GM23338 (cell line): ENCODE measurements around the gene PLEKHA8. TPM values are rescaled to one million over a fixed set of nuclear protein-coding genes. Genes with fewer than 3 reads are reported as not detected.

Experiments
- ATAC-seq: fragments of 200-7000 bp; cut with Tn5 transposase; 3 replicates; pipeline ENCODE4 v1.9.1; 2020
- DNase-seq: peaks from one replicate; pipeline ENCODE4 v3.0.0-alpha.2; 2015; ENCODE audit warnings: low spot score
- H2AFZ ChIP-seq: fragments of 200-600 bp; sonication (generic); 2 replicates; pipeline ENCODE4 v1.8.0; 2016; ENCODE audit warnings: antibody characterized with exemption, mild to moderate bottlenecking, moderate library complexity
- H3F3A ChIP-seq: fragments of 200-600 bp; sonication (generic); replicated peaks from 2 replicates; pipeline ENCODE4 v1.8.0; 2017; ENCODE audit warnings: antibody characterized with exemption, mixed run types, low read depth
- H3K27ac ChIP-seq: fragments of 200-600 bp; sonication (generic); 2 replicates; pipeline ENCODE4 v1.6.1; 2016; ENCODE audit warnings: low read depth
- H3K27me3 ChIP-seq: fragments of 200-600 bp; sonication (generic); 2 replicates; pipeline ENCODE4 v1.8.0; 2016; ENCODE audit warnings: mild to moderate bottlenecking, mixed run types, moderate library complexity; ENCODE audit not compliant: insufficient read depth
- H3K36me3 ChIP-seq: fragments of 200-600 bp; sonication (generic); 2 replicates; pipeline ENCODE4 v1.8.0; 2016; ENCODE audit warnings: mild to moderate bottlenecking; ENCODE audit not compliant: insufficient read depth
- H3K4me1 ChIP-seq: fragments of 200-600 bp; sonication (generic); 2 replicates; pipeline ENCODE4 v1.8.0; 2016; ENCODE audit warnings: mild to moderate bottlenecking, moderate library complexity; ENCODE audit not compliant: insufficient read depth
- H3K4me2 ChIP-seq: fragments of 200-600 bp; sonication (generic); 2 replicates; pipeline ENCODE4 v1.7.1; 2017; ENCODE audit warnings: mixed run types
- H3K4me3 ChIP-seq: fragments of 200-600 bp; sonication (generic); 2 replicates; pipeline ENCODE4 v1.6.1; 2016; ENCODE audit warnings: mixed run types
- H3K79me2 ChIP-seq: fragments of 200-600 bp; sonication (generic); replicated peaks from 2 replicates; pipeline ENCODE4 v1.8.0; 2017; ENCODE audit warnings: mild to moderate bottlenecking; ENCODE audit not compliant: insufficient read depth
- H3K9me2 ChIP-seq: fragments of 200-600 bp; sonication (generic); 2 replicates; pipeline ENCODE4 v1.8.0; 2017; ENCODE audit not compliant: insufficient read depth
- H4K20me1 ChIP-seq: fragments of 200-600 bp; sonication (generic); replicated peaks from 2 replicates; pipeline ENCODE4 v1.8.0; 2017; ENCODE audit warnings: mild to moderate bottlenecking; ENCODE audit not compliant: insufficient read depth
- H3K27ac Mint-ChIP-seq: 2 replicates; pipeline ENCODE4 v1.8.0; 2020; ENCODE audit warnings: inconsistent platforms, mild to moderate bottlenecking, moderate library complexity, mixed read lengths
- H3K27me3 Mint-ChIP-seq: 3 replicates; pipeline ENCODE4 v1.8.0; 2022; ENCODE audit warnings: low read depth, mild to moderate bottlenecking, moderate library complexity, mixed read lengths, inconsistent platforms; ENCODE audit not compliant: insufficient read depth, poor library complexity
- H3K36me3 Mint-ChIP-seq: 3 replicates; pipeline ENCODE4 v1.8.0; 2021; ENCODE audit warnings: low read depth, mild to moderate bottlenecking, inconsistent platforms, moderate library complexity, mixed read lengths
- H3K4me1 Mint-ChIP-seq: 3 replicates; pipeline ENCODE4 v1.8.0; 2020; ENCODE audit warnings: mild to moderate bottlenecking, inconsistent platforms, mixed read lengths
- H3K4me3 Mint-ChIP-seq: 3 replicates; pipeline ENCODE4 v1.8.0; 2021; ENCODE audit warnings: moderate library complexity, mild to moderate bottlenecking, inconsistent platforms, mixed read lengths
- H3K9me3 Mint-ChIP-seq: 3 replicates; pipeline ENCODE4 v1.8.0; 2020; ENCODE audit warnings: moderate library complexity, mild to moderate bottlenecking, inconsistent platforms, mixed read lengths
- CREB1 ChIP-seq: fragments of 250-450 bp; sonication (Bioruptor Pico); IDR thresholded peaks from 2 replicates; pipeline ENCODE4 v1.5.0; 2020; ENCODE audit warnings: low read depth, mild to moderate bottlenecking, moderate library complexity
- ETS1 ChIP-seq: IDR thresholded peaks from 2 replicates; pipeline ENCODE4 v1.6.1; 2016; ENCODE audit warnings: antibody characterized with exemption
- EZH2 ChIP-seq: fragments of 200-600 bp; sonication (generic); IDR thresholded peaks from one replicate; pipeline ENCODE4 v1.8.0; 2017; ENCODE audit warnings: antibody characterized with exemption, mild to moderate bottlenecking, low read depth; ENCODE audit not compliant: unreplicated experiment
- EZH2phosphoT487 ChIP-seq: fragments of 200-600 bp; sonication (generic); IDR thresholded peaks from one replicate; pipeline ENCODE4 v1.8.1; 2018; ENCODE audit warnings: antibody characterized with exemption; ENCODE audit not compliant: unreplicated experiment
- JUNB ChIP-seq: IDR thresholded peaks from one replicate; pipeline ENCODE4 v1.6.1; 2016; ENCODE audit warnings: antibody characterized with exemption; ENCODE audit not compliant: unreplicated experiment
- NANOG ChIP-seq: IDR thresholded peaks from 2 replicates; pipeline ENCODE4 v1.6.1; 2016; ENCODE audit warnings: antibody characterized with exemption, borderline replicate concordance
- POLR2AphosphoS5 ChIP-seq: IDR thresholded peaks from 2 replicates; pipeline ENCODE4 v1.6.1; 2016; ENCODE audit warnings: antibody characterized with exemption, low read depth
- REST ChIP-seq: IDR thresholded peaks from one replicate; pipeline ENCODE4 v1.6.1; 2018; ENCODE audit warnings: antibody characterized with exemption; ENCODE audit not compliant: unreplicated experiment
- STAT1 ChIP-seq: IDR thresholded peaks from one replicate; pipeline ENCODE4 v1.6.1; 2016; ENCODE audit warnings: antibody characterized with exemption; ENCODE audit not compliant: unreplicated experiment
- ZNF114 ChIP-seq: fragments of 250-450 bp; sonication (Bioruptor Pico); IDR thresholded peaks from 2 replicates; pipeline ENCODE4 v1.5.0; 2020; ENCODE audit warnings: mild to moderate bottlenecking, moderate library complexity
- ZNF331 ChIP-seq: fragments of 250-450 bp; sonication (Bioruptor Pico); IDR thresholded peaks from 2 replicates; pipeline ENCODE4 v1.5.0; 2020; ENCODE audit warnings: low read depth, mild to moderate bottlenecking, moderate library complexity
- polyA plus RNA-seq: library from polyadenylated mRNA; unstranded; fragments of >200 nt; fragmentation: Nextera tagmentation; extraction: Ambion mirVana; gene quantifications from 2 replicates; pipeline ENCODE4 v1.2.1, GENCODE V29; 2016
- total RNA-seq: library from RNA; depleted of rRNA; stranded (reverse); fragments of >200 nt; shearing (Covaris generic); gene quantifications from 2 replicates; pipeline ENCODE4 v1.2.3, GENCODE V29; 2014
- TF ChIP-seq, protein P1 (sequence below): fragments of 250-450 bp; sonication (Bioruptor Pico); IDR thresholded peaks from 2 replicates; pipeline ENCODE4 v1.5.0; 2020; ENCODE audit warnings: mild to moderate bottlenecking, moderate library complexity
- TF ChIP-seq, protein P2 (sequence below), 2 experiments: fragments of 200-600 bp in 1 of 2; sonication (generic) in 1 of 2; conservative IDR thresholded peaks; 2 replicates each; pipeline versions ENCODE4 v1.5.1 to v1.6.1; 2016 to 2017; ENCODE audit warnings: antibody characterized with exemption in 2 of 2, low read depth in 2 of 2, mild to moderate bottlenecking in 2 of 2, moderate library complexity in 1 of 2

PLEKHA8 gene
- total and polyA plus RNA-seq, 2 experiments from 2014 or later, result 11.6 to 44.9 TPM

GRCh38 chr7:30168835-30169573 lies 140.8 kb downstream of the PLEKHA8 start:
- H3K4me1 ChIP-seq, result peaks cover 14% of the 10 kb centered on the region
- H3K4me3 Mint-ChIP-seq, result peak overlapping the region; percentile 31
- peaks cover 47% of the 10 kb centered on the region for H3K4me1 Mint-ChIP-seq
- H3K4me3 ChIP-seq, result peak overlapping the region; percentile 11; the same call in 1 of the 2 replicates
- H3K79me2 ChIP-seq, result no peaks in the 10 kb centered on the region
- no peak overlapping the region for H2AFZ ChIP-seq
- no peak overlapping the region for H3K27ac ChIP-seq
- H3K4me2 ChIP-seq, result peak overlapping the region; percentile 18
- no peaks in the 10 kb centered on the region; the same call in 1 of the 2 replicates for H3K36me3 ChIP-seq
- TF ChIP-seq ETS1 (no peak), POLR2AphosphoS5 (no peak), EZH2 (no peak), CREB1 (no peak), NANOG (peak; percentile 22; the same call in 1 of the 2 replicates), REST (no peak), STAT1 (no peak), EZH2phosphoT487 (no peak), ZNF114 (CRISPR knock-in tag) (no peak), JUNB (no peak), ZNF331 (CRISPR knock-in tag) (no peak)
- TF ChIP-seq, protein P1, sequence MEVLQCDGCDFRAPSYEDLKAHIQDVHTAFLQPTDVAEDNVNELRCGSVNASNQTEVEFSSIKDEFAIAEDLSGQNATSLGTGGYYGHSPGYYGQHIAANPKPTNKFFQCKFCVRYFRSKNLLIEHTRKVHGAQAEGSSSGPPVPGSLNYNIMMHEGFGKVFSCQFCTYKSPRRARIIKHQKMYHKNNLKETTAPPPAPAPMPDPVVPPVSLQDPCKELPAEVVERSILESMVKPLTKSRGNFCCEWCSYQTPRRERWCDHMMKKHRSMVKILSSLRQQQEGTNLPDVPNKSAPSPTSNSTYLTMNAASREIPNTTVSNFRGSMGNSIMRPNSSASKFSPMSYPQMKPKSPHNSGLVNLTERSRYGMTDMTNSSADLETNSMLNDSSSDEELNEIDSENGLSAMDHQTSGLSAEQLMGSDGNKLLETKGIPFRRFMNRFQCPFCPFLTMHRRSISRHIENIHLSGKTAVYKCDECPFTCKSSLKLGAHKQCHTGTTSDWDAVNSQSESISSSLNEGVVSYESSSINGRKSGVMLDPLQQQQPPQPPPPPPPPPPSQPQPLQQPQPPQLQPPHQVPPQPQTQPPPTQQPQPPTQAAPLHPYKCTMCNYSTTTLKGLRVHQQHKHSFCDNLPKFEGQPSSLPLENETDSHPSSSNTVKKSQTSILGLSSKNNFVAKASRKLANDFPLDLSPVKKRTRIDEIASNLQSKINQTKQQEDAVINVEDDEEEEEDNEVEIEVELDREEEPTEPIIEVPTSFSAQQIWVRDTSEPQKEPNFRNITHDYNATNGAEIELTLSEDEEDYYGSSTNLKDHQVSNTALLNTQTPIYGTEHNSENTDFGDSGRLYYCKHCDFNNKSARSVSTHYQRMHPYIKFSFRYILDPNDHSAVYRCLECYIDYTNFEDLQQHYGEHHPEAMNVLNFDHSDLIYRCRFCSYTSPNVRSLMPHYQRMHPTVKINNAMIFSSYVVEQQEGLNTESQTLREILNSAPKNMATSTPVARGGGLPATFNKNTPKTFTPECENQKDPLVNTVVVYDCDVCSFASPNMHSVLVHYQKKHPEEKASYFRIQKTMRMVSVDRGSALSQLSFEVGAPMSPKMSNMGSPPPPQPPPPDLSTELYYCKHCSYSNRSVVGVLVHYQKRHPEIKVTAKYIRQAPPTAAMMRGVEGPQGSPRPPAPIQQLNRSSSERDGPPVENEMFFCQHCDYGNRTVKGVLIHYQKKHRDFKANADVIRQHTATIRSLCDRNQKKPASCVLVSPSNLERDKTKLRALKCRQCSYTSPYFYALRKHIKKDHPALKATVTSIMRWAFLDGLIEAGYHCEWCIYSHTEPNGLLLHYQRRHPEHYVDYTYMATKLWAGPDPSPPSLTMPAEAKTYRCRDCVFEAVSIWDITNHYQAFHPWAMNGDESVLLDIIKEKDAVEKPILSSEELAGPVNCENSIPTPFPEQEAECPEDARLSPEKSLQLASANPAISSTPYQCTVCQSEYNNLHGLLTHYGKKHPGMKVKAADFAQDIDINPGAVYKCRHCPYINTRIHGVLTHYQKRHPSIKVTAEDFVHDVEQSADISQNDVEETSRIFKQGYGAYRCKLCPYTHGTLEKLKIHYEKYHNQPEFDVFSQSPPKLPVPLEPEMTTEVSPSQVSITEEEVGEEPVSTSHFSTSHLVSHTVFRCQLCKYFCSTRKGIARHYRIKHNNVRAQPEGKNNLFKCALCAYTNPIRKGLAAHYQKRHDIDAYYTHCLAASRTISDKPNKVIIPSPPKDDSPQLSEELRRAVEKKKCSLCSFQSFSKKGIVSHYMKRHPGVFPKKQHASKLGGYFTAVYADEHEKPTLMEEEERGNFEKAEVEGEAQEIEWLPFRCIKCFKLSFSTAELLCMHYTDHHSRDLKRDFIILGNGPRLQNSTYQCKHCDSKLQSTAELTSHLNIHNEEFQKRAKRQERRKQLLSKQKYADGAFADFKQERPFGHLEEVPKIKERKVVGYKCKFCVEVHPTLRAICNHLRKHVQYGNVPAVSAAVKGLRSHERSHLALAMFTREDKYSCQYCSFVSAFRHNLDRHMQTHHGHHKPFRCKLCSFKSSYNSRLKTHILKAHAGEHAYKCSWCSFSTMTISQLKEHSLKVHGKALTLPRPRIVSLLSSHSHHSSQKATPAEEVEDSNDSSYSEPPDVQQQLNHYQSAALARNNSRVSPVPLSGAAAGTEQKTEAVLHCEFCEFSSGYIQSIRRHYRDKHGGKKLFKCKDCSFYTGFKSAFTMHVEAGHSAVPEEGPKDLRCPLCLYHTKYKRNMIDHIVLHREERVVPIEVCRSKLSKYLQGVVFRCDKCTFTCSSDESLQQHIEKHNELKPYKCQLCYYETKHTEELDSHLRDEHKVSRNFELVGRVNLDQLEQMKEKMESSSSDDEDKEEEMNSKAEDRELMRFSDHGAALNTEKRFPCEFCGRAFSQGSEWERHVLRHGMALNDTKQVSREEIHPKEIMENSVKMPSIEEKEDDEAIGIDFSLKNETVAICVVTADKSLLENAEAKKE, result peak; percentile 32; the same call in 1 of the 2 replicates
- TF ChIP-seq, protein P2, sequence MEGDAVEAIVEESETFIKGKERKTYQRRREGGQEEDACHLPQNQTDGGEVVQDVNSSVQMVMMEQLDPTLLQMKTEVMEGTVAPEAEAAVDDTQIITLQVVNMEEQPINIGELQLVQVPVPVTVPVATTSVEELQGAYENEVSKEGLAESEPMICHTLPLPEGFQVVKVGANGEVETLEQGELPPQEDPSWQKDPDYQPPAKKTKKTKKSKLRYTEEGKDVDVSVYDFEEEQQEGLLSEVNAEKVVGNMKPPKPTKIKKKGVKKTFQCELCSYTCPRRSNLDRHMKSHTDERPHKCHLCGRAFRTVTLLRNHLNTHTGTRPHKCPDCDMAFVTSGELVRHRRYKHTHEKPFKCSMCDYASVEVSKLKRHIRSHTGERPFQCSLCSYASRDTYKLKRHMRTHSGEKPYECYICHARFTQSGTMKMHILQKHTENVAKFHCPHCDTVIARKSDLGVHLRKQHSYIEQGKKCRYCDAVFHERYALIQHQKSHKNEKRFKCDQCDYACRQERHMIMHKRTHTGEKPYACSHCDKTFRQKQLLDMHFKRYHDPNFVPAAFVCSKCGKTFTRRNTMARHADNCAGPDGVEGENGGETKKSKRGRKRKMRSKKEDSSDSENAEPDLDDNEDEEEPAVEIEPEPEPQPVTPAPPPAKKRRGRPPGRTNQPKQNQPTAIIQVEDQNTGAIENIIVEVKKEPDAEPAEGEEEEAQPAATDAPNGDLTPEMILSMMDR (conservative IDR thresholded peaks at IDR 0.05; ENCODE audit: low read depth in 2 of 2), result no peak
- no peaks in the 10 kb centered on the region for H3K36me3 Mint-ChIP-seq
- H3K9me3 Mint-ChIP-seq, result no peaks in the 10 kb centered on the region
- H3K9me2 ChIP-seq, result 0 out of 2 replicates have a peak, but pooled peaks cover 4% of the 10 kb centered on the region
- no peaks in the 10 kb centered on the region for H3F3A ChIP-seq
- DNase-seq, result peak; percentile 83
- H3K27me3 Mint-ChIP-seq, result peaks cover 29% of the 10 kb centered on the region
- 0 out of 2 replicates have a peak, but pooled peaks cover 9% of the 10 kb centered on the region for H3K27me3 ChIP-seq
- peak; percentile 81 for ATAC-seq
- no peaks in the 10 kb centered on the region for H4K20me1 ChIP-seq
- H3K27ac Mint-ChIP-seq, result no peak overlapping the region
